SK-N-MC (cell line): ENCODE data around the gene KIAA0408.
"Not testable (repeated sequence)": the region's sequence is repeated elsewhere in the genome, so short reads cannot be mapped to it uniquely, and the experiment has no call there.

ENCODE experiments used
- EZH2 ChIP-seq: fragments of 200-600 bp; sonication (generic); IDR thresholded peaks from one replicate; pipeline ENCODE4 v1.6.1; 2017; ENCODE audit warnings: antibody characterized with exemption
- FOXP2 ChIP-seq: optimal IDR thresholded peaks from 2 replicates; pipeline ENCODE3; 2011; ENCODE audit warnings: mild to moderate bottlenecking, moderate library complexity; ENCODE audit not compliant: insufficient read depth; ENCODE audit errors: extremely low read length, control extremely low read depth
- POLR2AphosphoS5 ChIP-seq: IDR thresholded peaks from 2 replicates; pipeline ENCODE4 v1.6.1; 2012; ENCODE audit warnings: mild to moderate bottlenecking, low read depth, low read length, borderline replicate concordance

GRCh38 chr6:127428562-127428961 lies 30.6 kb downstream of the KIAA0408 start:
- not testable (repeated sequence) for TF ChIP-seq POLR2AphosphoS5, EZH2, FOXP2
